Skin of body (tissue), 3 donors: ENCODE measurements around the gene RNFT2. TPM values are rescaled to one million over a fixed set of nuclear protein-coding genes. Genes with fewer than 3 reads are reported as not detected.

Experiments
- DNase-seq: peaks from one replicate; lab custom pipeline; 2025; lab: John Stamatoyannopoulos, UW
- small RNA-seq: library from RNA; depleted of rRNA; stranded (forward); fragments of <200 nt; gene quantifications from one replicate; pipeline ENCODE3, GENCODE V24; 2014; ENCODE audit warnings: low replicate concordance
- total RNA-seq: library from RNA; depleted of rRNA; stranded (reverse); fragments of >200 nt; gene quantifications from one replicate; pipeline ENCODE4 v1.2.3, GENCODE V29; 2014

RNFT2 gene
- total RNA-seq, 1 donor from 2014 or later, result 1.7 TPM

- no peak for DNase-seq
Measured at GRCh38 chr12:116901612-116902011, 163.5 kb downstream of the RNFT2 start.

Small RNA genes lying within 50 kb of the gene (small RNA-seq; reads per million reads assigned to genes)
- not detected for gene RNU6-558P

Other genes with a start within 250 kb of the RNFT2 start
- gene MAP1LC3B2, start 178.9 kb upstream of the RNFT2 start, total RNA-seq, result 1.2 TPM
- gene SPRING1, start 246 bp upstream of the RNFT2 start, total RNA-seq, result 9.2 TPM
- 0.10 TPM for gene HRK, start 143.1 kb downstream of the RNFT2 start, total RNA-seq
- 11.1 TPM for gene FBXW8, start 172.6 kb downstream of the RNFT2 start, total RNA-seq